Neural progenitor cell (in vitro differentiated cells): Measurements from ENCODE around the gene CORIN. TPM values are rescaled to one million over a fixed set of nuclear protein-coding genes. Genes with fewer than 3 reads are reported as not detected.

ENCODE experiments used
- DNase-seq: peaks from one replicate; pipeline ENCODE4 v3.0.0-alpha.2; 2016; ENCODE audit warnings: low spot score
- H2AFZ ChIP-seq: fragments of 200-600 bp; sonication (generic); replicated peaks from 2 replicates; pipeline ENCODE4 v1.6.1; 2016; ENCODE audit warnings: antibody characterized with exemption
- H3F3A ChIP-seq: fragments of 200-600 bp; sonication (generic); 2 replicates; pipeline ENCODE4 v1.6.1; 2016; ENCODE audit warnings: antibody characterized with exemption, low read depth
- H3K27ac ChIP-seq: fragments of 200-600 bp; sonication (generic); 2 replicates; pipeline ENCODE4 v1.5.1; 2016; ENCODE audit warnings: mild to moderate bottlenecking
- H3K27me3 ChIP-seq: fragments of 200-600 bp; sonication (generic); 2 replicates; pipeline ENCODE4 v1.6.1; 2016; ENCODE audit warnings: mild to moderate bottlenecking, moderate library complexity
- H3K36me3 ChIP-seq: fragments of 200-600 bp; sonication (generic); 2 replicates; pipeline ENCODE4 v1.5.1; 2016
- H3K4me1 ChIP-seq: fragments of 200-600 bp; sonication (generic); 2 replicates; pipeline ENCODE4 v1.6.1; 2016; ENCODE audit warnings: mixed run types
- H3K4me2 ChIP-seq: fragments of 200-600 bp; sonication (generic); 2 replicates; pipeline ENCODE4 v1.6.1; 2016
- H3K4me3 ChIP-seq: fragments of 200-600 bp; sonication (generic); 2 replicates; pipeline ENCODE4 v1.5.1; 2016
- H3K79me2 ChIP-seq: fragments of 200-600 bp; sonication (generic); 2 replicates; pipeline ENCODE4 v1.6.1; 2016; ENCODE audit warnings: low read depth
- H3K9ac ChIP-seq: fragments of 200-600 bp; sonication (generic); 2 replicates; pipeline ENCODE4 v1.6.1; 2016
- H3K9me3 ChIP-seq: fragments of 200-600 bp; sonication (generic); 2 replicates; pipeline ENCODE4 v1.5.1; 2016; ENCODE audit warnings: low read depth
- H4K20me1 ChIP-seq: fragments of 200-600 bp; sonication (generic); 2 replicates; pipeline ENCODE4 v1.6.1; 2016; ENCODE audit warnings: low read depth
- H3K27ac Mint-ChIP-seq: 3 replicates; pipeline ENCODE4 v1.8.0; 2021; ENCODE audit warnings: mixed read lengths
- H3K27me3 Mint-ChIP-seq: 2 replicates; pipeline ENCODE4 v1.8.0; 2022; ENCODE audit warnings: low read depth, mild to moderate bottlenecking, inconsistent platforms, moderate library complexity, mixed read lengths; ENCODE audit not compliant: insufficient read depth
- H3K36me3 Mint-ChIP-seq: 3 replicates; pipeline ENCODE4 v1.8.0; 2021; ENCODE audit warnings: mixed read lengths
- H3K4me1 Mint-ChIP-seq: 3 replicates; pipeline ENCODE4 v1.8.0; 2021; ENCODE audit warnings: mixed read lengths
- H3K4me3 Mint-ChIP-seq: 3 replicates; pipeline ENCODE4 v1.8.0; 2021; ENCODE audit warnings: mild to moderate bottlenecking, moderate library complexity, mixed read lengths
- H3K9me3 Mint-ChIP-seq: 3 replicates; pipeline ENCODE4 v1.8.0; 2020; ENCODE audit warnings: mixed read lengths
- CTCF ChIP-seq: fragments of 200-600 bp; sonication (generic); IDR thresholded peaks from 2 replicates; pipeline ENCODE4 v1.5.1; 2017; ENCODE audit warnings: antibody characterized with exemption, mild to moderate bottlenecking
- EZH2 ChIP-seq: fragments of 200-600 bp; sonication (generic); IDR thresholded peaks from 2 replicates; pipeline ENCODE4 v1.6.1; 2017; ENCODE audit warnings: antibody characterized with exemption, mild to moderate bottlenecking, moderate library complexity
- EZH2phosphoT487 ChIP-seq: fragments of 200-600 bp; sonication (generic); IDR thresholded peaks from 2 replicates; pipeline ENCODE4 v1.6.1; 2017; ENCODE audit warnings: antibody characterized with exemption
- total RNA-seq: library from RNA; depleted of rRNA; stranded (reverse); fragments of >200 nt; gene quantifications from 2 replicates; pipeline ENCODE4 v1.2.3, GENCODE V29; 2015; ENCODE audit warnings: low replicate concordance

CORIN gene
- total RNA-seq, 1 donor from 2014 or later: not detected

- H3K9me3 Mint-ChIP-seq: peaks cover 10% of the 10 kb centered on the region
- no peaks in the 10 kb centered on the region for H4K20me1 ChIP-seq
- no peaks in the 10 kb centered on the region for H3K4me1 ChIP-seq
These were observed 87.1 kb downstream of the CORIN start for GRCh38 chr4:47750788-47751187.

GRCh38 chr4:47749858-47750257 is 88.0 kb downstream of the CORIN start:
- H3K9ac ChIP-seq: no peak overlapping the region
- H3K27me3 ChIP-seq: no peaks in the 10 kb centered on the region
- no peak overlapping the region for H3K4me3 ChIP-seq
- H3K9me3 ChIP-seq: no peaks in the 10 kb centered on the region
- Mint-ChIP-seq H3K27ac (no peak overlapping the region), H3K4me1 (peaks cover 2% of the 10 kb centered on the region), H3K9me3 (peaks cover 10% of the 10 kb centered on the region), H3K27me3 (peaks cover 2% of the 10 kb centered on the region), H3K4me3 (no peak overlapping the region), H3K36me3 (peaks cover 3% of the 10 kb centered on the region)
- no peak overlapping the region for H2AFZ ChIP-seq
- H4K20me1 ChIP-seq: no peaks in the 10 kb centered on the region
- TF ChIP-seq EZH2phosphoT487: no peak
- no peak for TF ChIP-seq CTCF
- no peak for TF ChIP-seq EZH2
- no peaks in the 10 kb centered on the region for H3K79me2 ChIP-seq
- no peaks in the 10 kb centered on the region for H3K36me3 ChIP-seq
- no peak overlapping the region for H3K27ac ChIP-seq
- no peak overlapping the region for H3K4me2 ChIP-seq
- no peaks in the 10 kb centered on the region for H3K4me1 ChIP-seq
- no peaks in the 10 kb centered on the region for H3F3A ChIP-seq
- DNase-seq: no peak

More at GRCh38 chr4:47750788-47751187, 87.1 kb downstream of the CORIN start:
- Histone ChIP-seq H3K79me2 (no peaks in the 10 kb centered on the region), H3K36me3 (no peaks in the 10 kb centered on the region), H3K9ac (no peak overlapping the region), H3K4me3 (no peak overlapping the region), H3K9me3 (no peaks in the 10 kb centered on the region), H3K27me3 (no peaks in the 10 kb centered on the region), H2AFZ (no peak overlapping the region), H3K4me2 (no peak overlapping the region), H3F3A (no peaks in the 10 kb centered on the region), H3K27ac (no peak overlapping the region)
- no peak for DNase-seq
- Mint-ChIP-seq H3K27ac (no peak overlapping the region), H3K27me3 (peaks cover 2% of the 10 kb centered on the region), H3K36me3 (peaks cover 3% of the 10 kb centered on the region), H3K4me3 (no peak overlapping the region), H3K4me1 (peaks cover 2% of the 10 kb centered on the region)
- TF ChIP-seq EZH2phosphoT487 (no peak), EZH2 (no peak), CTCF (no peak)

- H3K4me3 Mint-ChIP-seq: no peak overlapping the region
- peaks cover 10% of the 10 kb centered on the region for H3K9me3 Mint-ChIP-seq
- no peak overlapping the region for H3K9ac ChIP-seq
- no peak overlapping the region for H3K27ac Mint-ChIP-seq
- H3K27me3 ChIP-seq: no peaks in the 10 kb centered on the region
- H3K79me2 ChIP-seq: no peaks in the 10 kb centered on the region
- no peak overlapping the region for H3K27ac ChIP-seq
- H3K4me1 ChIP-seq: no peaks in the 10 kb centered on the region
- no peaks in the 10 kb centered on the region for H3F3A ChIP-seq
- H3K36me3 ChIP-seq: no peaks in the 10 kb centered on the region
- TF ChIP-seq EZH2 (no peak), EZH2phosphoT487 (no peak), CTCF (no peak)
- peaks cover 3% of the 10 kb centered on the region for H3K36me3 Mint-ChIP-seq
- no peaks in the 10 kb centered on the region for H4K20me1 ChIP-seq
- no peak overlapping the region for H3K4me2 ChIP-seq
- H3K4me1 Mint-ChIP-seq: peaks cover 2% of the 10 kb centered on the region
- no peak overlapping the region for H3K4me3 ChIP-seq
- peaks cover 2% of the 10 kb centered on the region for H3K27me3 Mint-ChIP-seq
- H2AFZ ChIP-seq: no peak overlapping the region
- no peaks in the 10 kb centered on the region for H3K9me3 ChIP-seq
- no peak for DNase-seq
These were observed 88.8 kb downstream of the CORIN start for GRCh38 chr4:47749060-47749459.
